GM21423 (cell line): Measurements from ENCODE around the gene NAV2.
"Not testable (repeated sequence)": the region's sequence is repeated elsewhere in the genome, so short reads cannot be mapped to it uniquely, and the experiment has no call there.

Experiments
- ATAC-seq: cut with Tn5 transposase; IDR thresholded peaks from one replicate; pipeline ENCODE4 v1.9.1; 2021; ENCODE audit warnings: mild to moderate bottlenecking, moderate library complexity; ENCODE audit not compliant: unreplicated experiment

NAV2 gene

GRCh38 chr11:19987331-19987801 lies 274.7 kb downstream of the NAV2 start:
- ATAC-seq, result no peak

GRCh38 chr11:19988598-19988997 lies 276.0 kb downstream of the NAV2 start:
- no peak for ATAC-seq

- ATAC-seq, result no peak
These were observed 276.6 kb downstream of the NAV2 start for GRCh38 chr11:19989191-19989590.

GRCh38 chr11:19992162-19992561 lies 279.5 kb downstream of the NAV2 start:
- ATAC-seq, result no peak

- ATAC-seq, result no peak
These were observed 280.4 kb downstream of the NAV2 start for GRCh38 chr11:19992998-19993397.

GRCh38 chr11:19994672-19995071 lies 282.0 kb downstream of the NAV2 start:
- no peak for ATAC-seq

GRCh38 chr11:19995145-19995544 lies 282.5 kb downstream of the NAV2 start:
- ATAC-seq, result no peak

- no peak for ATAC-seq
These were observed 283.9 kb downstream of the NAV2 start for GRCh38 chr11:19996571-19996970.

- no peak for ATAC-seq
These were observed 287.3 kb downstream of the NAV2 start for GRCh38 chr11:20000022-20000350.

- ATAC-seq, result no peak
These were observed 287.9 kb downstream of the NAV2 start for GRCh38 chr11:20000351-20001134.

- ATAC-seq, result no peak
These were observed 289.9 kb downstream of the NAV2 start for GRCh38 chr11:20002312-20003216.

- no peak for ATAC-seq
These were observed 290.7 kb downstream of the NAV2 start for GRCh38 chr11:20003351-20003750.

- ATAC-seq, result no peak
These were observed 292.2 kb downstream of the NAV2 start for GRCh38 chr11:20004866-20005265.

GRCh38 chr11:20005747-20006146 lies 293.1 kb downstream of the NAV2 start:
- ATAC-seq, result no peak

- ATAC-seq, result not testable (repeated sequence)
These were observed 294.0 kb downstream of the NAV2 start for GRCh38 chr11:20006618-20007017.

- ATAC-seq, result no peak
These were observed 294.7 kb downstream of the NAV2 start for GRCh38 chr11:20007386-20007785.

- no peak for ATAC-seq
These were observed 295.7 kb downstream of the NAV2 start for GRCh38 chr11:20008190-20008870.

GRCh38 chr11:20008871-20009644 lies 296.4 kb downstream of the NAV2 start:
- ATAC-seq, result no peak

- no peak for ATAC-seq
These were observed 297.7 kb downstream of the NAV2 start for GRCh38 chr11:20010156-20010850.

- no peak for ATAC-seq
These were observed 298.2 kb downstream of the NAV2 start for GRCh38 chr11:20010851-20011225.
